Activated naive CD8-positive, alpha-beta T cell treated with anti-CD3 and anti-CD28 coated beads, Interleukin-2, amount 50 U/mL, for 16 hours (primary cell): ENCODE data around the gene LVRN.

Experiments
- DNase-seq: peaks from one replicate; pipeline ENCODE4 v3.0.0-alpha.2; 2020; ENCODE audit warnings: low read depth, low spot score

The LVRN gene

DNA sequence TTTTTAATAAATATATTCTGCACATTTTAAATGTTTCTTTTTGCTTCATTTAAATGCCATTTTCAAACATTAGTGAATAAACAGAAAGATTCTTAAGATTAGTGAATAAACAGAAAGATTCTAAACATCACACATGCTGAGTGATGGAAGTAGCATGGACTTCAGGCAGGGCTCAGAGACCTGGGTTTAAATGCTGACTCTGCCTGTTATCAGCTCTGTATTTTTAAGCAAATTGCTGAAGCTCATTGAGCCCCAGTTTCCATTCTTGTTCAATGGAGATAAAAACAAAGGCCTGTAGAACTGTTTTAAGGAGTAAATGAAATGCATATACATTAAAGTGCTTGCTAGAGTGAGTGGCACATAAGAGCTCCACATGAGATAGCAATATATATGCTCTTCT is 8.1 kb upstream of the LVRN start:
- no peak for DNase-seq

DNA sequence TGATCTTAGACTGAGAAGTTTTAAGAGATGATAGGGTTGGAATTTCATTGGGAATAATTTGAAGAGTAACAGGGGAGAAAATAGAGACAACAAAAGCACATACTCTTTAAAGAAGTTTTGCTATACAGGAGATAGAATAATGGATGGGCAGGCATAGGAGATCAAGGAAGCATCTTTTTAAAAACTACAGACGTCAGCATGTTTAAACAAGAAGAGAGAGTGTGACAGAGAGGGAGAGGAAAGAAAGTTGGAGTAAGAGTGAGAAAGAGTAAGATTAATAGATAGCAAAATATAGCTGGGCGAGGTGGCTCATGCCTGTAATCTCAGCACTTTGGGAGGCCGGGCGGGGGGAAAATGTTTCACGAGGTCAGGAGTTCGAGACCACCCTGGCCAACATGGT is 5.3 kb upstream of the LVRN start:
- no peak for DNase-seq

DNA sequence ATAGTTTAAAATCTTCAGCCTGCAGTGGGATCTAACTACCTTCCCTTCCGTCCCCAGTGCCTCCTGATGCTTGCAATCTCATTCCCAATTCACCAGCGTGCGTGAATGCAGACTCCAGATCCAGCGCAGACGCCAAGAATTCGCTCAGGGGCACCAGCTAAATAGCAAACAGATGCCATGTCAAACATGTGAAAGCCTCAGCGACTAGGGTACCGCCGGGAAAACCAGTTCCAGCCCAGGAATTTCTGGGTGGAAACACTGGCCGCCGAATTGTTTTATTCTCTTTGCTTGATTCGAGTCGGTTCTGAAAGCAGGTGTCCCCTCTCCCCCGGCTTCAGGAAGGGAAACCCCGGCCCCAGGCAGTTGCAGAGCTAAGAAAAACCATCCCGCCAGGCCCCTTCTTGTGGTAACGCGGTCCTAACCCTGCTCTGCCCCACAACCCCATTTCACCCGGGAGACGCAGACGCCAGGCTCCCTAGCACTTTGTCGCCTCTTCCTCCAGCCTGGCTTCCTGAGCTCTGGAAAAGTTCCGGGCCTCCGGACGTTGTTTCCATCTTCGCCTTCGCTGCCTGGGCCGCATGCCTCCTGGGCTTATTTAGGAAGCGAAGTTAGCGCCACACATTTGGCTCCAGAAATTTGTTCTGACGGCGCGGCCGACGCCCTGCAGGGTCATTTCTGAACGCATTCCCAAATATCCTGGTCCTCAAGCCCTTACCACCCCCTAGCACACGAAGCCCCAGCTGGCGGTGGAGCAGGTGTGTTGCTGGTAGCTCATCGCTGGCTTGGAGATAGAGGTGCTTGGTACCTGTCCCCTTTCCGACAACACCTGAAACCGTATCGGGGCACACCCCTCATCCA is 665 bp upstream of the LVRN start:
- no peak for DNase-seq

DNA sequence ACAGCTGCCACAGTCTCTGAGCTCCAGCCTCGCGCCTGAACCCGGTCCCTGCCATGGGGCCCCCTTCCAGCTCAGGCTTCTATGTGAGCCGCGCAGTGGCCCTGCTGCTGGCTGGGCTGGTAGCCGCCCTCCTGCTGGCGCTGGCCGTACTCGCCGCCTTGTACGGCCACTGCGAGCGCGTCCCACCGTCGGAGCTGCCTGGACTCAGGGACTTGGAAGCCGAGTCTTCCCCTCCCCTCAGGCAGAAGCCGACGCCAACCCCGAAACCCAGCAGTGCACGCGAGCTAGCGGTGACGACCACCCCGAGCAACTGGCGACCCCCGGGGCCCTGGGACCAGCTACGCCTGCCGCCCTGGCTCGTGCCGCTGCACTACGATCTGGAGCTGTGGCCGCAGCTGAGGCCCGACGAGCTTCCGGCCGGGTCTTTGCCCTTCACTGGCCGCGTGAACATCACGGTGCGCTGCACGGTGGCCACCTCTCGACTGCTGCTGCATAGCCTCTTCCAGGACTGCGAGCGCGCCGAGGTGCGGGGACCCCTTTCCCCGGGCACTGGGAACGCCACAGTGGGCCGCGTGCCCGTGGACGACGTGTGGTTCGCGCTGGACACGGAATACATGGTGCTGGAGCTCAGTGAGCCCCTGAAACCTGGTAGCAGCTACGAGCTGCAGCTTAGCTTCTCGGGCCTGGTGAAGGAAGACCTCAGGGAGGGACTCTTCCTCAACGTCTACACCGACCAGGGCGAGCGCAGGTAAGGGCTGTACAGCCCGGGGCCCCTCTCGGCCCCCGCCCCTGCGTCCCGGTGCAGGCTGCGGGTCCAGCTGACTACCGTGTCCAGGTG is 509 bp downstream of the LVRN start:
- DNase-seq: no peak

DNA sequence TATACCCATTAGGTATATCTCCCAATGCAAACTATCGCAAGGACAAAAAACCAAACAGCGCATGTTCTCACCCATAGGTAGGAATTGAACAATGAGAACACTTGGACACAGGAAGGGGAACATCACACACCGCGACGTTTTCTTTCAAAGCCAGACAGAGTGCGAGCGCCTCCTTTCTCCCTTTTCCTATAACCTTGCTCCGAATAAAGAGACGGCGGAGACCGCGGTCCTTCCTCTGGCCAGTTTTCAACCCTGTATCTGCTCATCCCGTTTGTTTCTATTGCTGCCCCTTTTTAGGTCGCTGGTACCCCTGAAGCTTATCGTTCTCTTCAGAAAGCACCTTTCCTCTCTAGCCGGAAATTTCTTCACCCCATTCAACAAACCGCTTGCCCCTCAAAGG is 1.3 kb downstream of the LVRN start:
- no peak for DNase-seq

DNA sequence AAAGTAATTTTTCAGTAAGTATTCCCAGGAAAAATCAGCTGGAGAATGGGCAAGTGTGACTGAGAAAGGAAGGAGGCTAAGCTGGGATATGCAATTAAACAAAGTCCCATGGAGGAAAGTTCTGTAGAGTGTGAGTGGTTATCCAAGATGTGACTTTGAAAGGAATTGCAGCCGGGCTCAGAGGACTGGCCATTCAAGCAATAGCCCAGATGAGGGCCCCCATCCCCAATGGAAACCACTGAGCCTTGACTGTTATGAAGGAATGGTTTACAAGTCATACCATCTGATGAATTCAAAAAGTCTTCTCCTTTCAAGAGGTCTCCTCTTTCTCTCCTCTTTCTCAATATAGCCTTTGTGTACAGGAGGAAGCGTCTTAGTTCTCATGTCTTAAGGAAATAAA is 6.5 kb downstream of the LVRN start:
- DNase-seq: no peak

DNA sequence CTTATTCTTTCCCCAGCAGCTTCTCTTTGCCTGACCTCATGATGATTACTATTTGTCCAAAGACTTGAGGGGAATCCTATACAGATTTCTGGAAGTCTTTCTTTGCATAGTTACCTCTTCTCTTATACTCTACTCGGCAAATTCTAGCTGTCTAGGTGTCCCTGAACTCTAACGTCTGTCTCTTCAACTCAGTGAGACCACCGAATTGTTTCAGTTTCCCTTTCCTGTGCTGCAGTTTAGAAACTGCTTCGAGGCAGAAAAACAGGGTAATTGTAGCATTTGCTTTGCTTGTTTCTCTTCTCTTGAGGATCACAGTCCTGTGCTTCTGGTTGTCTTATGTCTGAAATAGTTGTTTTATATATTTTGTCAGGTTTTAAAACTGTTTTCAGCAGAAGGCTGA is 14.8 kb downstream of the LVRN start:
- DNase-seq: no peak

DNA sequence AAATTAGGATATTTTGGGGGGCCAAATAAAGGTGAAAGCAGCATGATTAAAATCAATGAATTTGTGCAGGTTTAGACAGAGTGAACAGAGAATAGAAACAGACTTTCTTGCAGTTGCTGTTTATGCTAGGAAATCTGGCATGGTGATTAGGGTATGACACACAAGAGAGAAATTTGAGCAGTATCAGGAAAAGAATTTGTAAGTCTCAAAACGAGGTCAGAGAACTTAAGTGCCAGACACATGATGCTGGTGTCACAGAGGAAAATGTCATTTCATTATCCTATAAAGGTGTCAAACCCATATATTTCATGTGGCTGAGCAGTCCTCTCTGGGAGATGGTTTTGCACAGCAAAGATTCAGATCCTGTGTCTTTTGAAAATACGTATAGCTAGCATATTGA is 15.7 kb downstream of the LVRN start:
- DNase-seq: no peak

DNA sequence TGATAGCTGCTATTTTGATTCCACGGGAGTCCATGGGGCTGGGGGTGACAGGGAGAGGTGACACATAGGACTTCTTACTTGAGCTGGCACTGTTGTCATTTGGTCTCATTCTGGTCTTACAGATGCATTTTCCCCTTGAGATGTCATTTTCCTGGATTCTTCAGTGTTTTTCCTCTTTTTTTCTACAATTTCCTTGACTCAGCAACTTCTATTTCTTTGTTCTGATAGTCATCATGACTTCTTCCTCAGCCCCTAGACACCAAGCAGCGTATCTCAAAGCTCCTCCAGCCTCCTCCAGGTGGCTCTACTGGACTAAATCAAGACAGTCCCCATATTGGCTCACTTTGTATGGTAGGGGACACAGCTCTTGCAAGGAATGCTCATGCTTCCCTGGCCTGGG is 16.5 kb downstream of the LVRN start:
- no peak for DNase-seq

DNA sequence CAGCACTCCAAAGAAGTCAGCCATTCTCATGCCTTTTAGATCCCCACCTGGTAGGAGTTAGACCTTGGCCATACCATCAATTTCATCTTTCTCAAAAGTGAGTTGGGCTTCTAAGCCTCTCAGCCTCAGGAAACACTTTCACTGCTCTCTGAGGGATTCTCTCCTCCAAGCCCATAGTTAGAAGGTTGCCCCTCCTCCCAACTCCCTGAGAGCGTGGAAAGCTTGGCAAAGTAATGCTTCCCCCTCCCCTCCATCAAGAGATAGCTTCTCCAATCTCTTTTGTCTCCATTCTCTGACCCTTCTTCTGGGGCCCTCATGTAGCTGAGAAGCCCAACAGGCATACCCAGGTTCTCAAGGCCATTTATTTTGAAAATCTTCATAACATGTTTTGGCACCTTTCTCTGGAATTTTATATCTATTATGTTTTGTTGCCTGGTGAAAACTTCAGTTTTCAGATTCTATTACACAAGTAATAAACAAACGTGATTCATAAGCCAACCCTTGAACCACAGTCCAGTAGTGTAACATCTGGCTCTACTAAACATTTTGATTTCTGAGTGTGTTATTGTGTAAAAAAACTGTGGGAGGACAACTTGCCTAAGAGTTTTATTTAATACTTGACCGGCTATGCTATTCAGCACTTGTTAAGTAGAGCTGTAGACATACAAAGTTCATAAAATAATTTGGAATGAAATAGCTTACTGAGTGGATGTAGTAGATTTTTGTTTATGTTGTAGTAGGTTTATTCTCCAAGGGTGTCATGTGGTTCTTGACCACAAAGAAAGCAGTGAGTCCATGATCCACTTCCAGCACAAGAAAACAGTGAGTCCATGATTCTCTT is 17.1 kb downstream of the LVRN start:
- no peak for DNase-seq

DNA sequence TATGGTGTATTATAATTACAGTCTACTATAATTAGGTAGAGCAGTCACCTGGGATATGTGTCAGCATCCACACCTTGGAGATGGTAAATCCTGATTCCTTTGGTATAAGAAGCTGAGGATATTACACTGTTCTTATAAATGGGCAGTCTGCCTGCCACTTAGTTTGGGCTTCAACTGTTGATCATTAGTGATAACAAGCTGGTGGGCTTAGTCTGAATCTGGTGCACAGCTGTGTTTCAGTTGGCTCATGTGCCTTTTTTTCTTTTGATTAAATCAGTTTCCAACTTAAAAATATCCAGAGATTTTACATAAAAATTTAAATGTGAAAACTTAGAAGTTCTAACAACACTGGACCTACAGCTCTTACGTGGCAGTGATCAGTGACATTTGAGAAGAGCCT is 21.2 kb downstream of the LVRN start:
- no peak for DNase-seq

DNA sequence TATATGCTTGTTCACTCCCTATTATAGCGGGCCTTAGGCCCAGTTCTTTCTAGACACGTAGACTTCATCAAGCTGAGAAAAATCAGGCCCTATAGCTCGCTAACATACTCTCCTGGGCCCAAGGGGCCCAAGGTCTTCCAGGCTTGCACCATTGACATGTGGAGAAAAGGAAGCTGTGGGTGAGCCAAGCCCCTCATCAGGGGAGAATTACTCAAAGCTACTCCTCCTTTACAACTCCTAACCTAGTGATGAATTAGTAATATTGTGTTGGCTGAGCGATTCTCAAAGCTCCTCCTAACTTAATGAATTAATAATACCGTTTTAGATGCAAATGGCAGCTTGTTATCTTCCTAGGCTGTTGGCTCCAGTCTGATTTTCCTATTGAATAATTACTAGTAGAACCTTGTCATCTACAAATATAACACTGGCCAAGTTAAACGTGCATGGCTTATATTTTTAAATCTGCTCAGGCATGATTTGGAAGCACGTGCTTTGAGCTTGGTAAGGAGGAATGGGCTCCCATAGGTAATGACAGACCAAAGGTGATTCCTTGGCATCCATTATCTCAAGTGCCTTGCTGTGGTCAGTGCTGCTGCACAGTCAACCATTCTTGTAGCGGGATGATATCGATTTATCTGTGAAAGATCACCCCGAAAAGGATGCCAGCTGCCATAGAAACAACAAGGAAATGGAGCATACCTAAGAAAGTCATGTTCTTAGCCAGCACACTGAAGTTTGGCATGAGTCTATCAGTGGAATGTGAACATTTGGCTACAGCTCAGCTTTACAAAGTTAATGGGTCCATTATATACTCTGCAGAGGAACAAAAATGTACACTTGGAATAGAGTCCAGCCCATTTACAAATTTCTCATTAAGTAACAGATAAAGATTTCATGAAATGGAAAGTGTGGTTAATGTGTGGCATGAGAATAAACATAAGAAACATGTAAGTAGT is 23.8 kb downstream of the LVRN start:
- no peak for DNase-seq

DNA sequence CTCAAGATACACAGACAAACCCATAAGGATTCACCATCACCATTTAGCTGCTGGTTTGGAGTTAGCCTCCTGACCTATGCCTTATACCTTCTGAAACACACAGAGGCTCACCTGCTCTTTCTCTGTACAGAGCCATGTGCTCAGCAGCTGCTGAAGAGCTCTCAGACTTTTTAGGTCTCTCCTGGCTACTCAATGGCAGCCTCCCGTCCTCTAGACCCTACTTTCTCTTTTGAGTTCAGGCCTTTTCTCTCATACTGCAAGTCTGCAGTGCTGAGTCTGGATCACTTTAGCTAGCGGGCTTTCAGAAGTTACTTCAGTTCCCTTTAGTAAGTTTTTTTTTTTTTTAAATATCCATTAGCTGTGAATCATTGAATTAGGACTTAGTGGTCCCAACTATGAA is 25.7 kb downstream of the LVRN start:
- DNase-seq: no peak

DNA sequence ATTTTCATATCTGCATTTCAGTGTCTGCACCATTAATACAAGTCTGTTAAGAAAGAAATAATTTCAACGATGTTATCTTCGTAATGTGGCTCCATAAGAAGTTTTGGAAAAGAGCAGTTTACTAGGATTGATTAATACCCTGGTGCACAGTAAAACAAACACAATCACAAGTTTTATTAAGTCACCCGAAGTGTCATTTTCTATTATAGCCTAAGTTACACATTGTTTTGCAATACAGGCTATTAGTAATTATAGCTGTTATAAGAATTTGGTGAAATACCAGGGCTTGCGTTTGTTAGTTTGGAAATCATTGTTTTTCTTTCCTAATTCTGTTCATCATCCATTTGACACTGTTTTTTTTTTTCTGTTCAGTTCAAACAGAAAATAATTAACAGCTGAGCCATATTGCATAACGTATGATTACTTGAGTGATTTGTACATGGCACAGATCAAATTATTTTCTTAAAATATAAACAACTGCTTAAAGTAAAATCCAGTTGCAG is 30.6 kb downstream of the LVRN start:
- no peak for DNase-seq

DNA sequence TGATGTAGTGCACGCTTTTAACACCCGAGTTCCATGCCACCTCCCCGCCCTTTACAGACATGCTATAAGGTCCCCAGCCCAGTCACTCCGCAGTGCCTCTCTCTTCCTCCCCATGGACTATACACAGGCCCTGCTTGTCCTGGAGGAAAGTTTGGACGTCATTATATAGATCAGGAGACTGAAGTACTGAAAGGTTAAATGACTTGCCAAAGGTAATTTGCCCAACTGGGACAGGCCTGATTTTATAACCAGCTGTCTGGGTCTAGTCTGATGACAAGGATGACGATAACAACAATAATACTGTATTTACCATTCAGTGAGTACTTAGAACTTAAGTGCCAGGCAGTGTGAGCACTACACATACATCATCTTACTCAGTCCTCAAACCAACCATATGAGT is 33.1 kb downstream of the LVRN start:
- no peak for DNase-seq

DNA sequence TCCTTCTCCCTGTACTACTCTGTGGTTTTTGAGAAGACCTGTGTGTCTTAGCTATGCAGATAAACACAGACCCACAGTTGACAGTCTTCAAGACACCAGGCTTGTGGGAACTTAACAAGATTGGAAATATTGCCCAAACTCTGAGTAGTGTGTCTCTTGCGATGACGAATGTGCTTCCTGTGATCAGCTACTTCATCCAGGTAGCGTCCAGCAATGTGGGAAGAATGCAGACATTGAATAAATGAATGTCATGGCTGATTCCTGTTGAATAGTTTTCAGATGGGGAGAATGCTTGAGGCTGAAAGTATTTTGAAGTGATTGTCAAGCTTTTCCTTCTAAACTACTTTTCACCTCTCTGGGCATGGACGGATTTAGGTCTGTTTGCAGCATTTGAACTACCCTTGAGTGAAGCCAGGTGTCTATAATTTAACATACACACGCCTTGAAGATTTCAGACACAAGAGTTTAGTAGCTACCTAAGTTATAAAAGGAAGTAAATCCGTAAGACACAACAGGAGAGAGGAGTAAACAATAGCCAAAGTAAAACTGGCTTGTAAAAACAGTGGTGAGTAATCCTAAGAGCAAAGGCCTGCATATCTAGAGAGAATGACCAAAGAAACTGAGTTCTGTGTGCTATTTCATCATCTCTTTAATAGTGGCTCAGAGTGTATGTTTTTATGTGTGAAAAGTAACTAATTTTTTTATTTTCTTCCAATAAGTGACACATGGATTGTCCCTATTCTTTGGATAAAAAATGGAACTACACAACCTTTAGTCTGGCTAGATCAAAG is 40.0 kb downstream of the LVRN start:
- DNase-seq: no peak

DNA sequence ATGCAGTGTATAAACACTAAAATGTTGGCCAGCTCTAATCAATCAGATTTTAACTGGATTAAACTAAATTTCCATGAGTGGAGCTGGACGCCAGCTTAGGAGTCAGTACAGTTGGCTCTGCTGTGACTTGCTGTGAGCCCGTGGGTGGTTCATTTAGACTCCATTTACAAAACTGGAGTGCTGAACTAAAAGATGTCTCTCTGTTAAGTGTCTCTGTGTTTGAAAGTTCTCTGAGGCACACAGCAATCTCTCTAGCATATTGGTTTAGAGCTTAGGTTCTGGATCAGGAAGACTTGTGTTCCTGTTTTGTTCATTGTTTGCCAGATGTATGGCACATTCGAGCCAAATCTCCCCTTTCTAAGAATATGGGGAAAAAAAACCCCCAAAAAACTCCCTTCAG is 42.0 kb downstream of the LVRN start:
- no peak for DNase-seq

DNA sequence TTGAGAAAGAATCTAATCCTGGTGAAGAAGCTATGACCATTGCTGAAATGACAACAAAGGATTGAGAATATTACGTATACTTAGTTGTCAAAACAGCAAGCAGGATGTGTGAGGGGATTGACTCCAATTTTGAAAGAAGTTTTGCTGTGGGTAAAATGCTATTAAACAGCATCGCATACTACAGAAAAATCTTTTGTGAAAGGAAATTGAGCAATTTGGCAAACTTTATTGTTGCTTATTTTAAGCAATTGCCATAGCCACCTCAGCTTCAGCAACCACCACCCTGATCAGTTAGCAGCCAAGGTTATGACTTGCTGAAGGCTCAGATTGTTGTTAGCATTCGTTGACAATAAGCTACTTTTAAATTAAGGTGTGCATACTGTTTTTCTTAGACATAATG is 47.5 kb downstream of the LVRN start:
- DNase-seq: no peak

DNA sequence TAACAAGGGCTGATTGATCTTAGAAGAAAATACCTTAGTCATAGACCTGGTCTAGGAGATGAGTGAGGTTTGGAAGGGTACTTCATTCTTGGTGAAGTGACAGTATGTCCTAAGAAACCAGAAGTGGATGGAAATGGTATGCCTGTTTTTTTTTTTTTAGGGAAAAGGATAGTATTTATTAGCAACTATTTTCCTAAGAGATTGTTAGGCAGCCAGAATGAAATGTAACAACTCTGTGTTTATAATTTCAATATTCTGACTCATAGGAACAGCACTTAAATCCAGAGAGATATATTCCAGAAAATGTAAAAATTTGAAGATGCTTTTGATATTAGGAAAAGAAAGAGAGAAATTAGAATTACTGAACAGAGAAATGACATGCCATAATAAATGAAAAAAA is 48.8 kb downstream of the LVRN start:
- DNase-seq: no peak

DNA sequence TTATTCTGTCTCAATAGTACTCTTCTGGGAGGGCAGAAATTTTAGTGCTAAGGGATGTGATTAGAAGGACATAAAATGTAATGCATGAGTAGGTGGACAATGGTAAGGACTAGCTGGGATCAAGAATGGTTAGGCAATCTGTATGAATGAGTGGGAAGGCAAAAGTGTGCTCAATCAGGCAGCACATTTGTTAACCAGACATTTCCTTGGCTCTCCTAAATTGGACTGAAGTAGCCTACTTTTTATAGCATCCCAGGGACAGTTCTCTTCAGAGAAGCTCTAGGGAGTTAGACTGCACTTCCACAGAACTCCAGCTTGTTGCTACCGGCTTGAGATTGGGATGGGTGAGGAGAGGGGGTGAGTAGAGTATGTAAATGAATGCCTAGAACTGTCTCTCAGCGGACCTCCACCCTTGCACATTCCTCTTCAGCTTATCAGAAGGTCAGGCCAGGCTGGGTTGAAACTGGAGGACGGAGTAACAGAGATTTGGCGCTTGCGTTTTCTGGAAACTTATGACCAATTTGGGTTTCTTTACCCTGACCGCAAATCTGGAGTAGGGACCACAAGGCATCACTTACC is 51.0 kb downstream of the LVRN start:
- no peak for DNase-seq
